GM19043 (cell line): ENCODE data around the gene C1QC.

Experiments
- ATAC-seq: cut with Tn5 transposase; IDR thresholded peaks from one replicate; pipeline ENCODE4 v1.9.1; 2021; ENCODE audit warnings: low read depth; ENCODE audit not compliant: unreplicated experiment

The C1QC gene

GRCh38 chr1:22618056-22618455, 25.4 kb upstream of the C1QC start:
- ATAC-seq = no peak

DNA sequence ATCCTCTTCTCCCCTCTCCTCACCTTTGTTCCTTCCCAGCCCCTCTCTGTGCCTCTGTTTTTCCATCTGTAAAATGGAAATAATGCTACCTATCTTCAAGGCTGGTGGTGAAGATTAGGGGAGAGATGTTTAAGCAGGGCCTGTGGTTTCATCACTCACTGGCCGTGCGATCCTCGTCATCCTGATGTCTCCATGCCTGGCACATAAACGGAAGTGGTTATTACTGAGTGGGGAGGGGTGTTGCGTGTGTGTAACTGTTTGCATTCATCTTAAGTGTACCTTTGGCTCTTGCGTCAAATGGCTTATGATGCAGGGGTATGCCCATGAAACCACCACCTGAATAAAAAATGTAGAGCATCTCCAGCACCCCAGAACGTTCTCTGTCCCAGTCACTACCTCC, 24.2 kb upstream of the C1QC start:
- ATAC-seq = no peak

DNA sequence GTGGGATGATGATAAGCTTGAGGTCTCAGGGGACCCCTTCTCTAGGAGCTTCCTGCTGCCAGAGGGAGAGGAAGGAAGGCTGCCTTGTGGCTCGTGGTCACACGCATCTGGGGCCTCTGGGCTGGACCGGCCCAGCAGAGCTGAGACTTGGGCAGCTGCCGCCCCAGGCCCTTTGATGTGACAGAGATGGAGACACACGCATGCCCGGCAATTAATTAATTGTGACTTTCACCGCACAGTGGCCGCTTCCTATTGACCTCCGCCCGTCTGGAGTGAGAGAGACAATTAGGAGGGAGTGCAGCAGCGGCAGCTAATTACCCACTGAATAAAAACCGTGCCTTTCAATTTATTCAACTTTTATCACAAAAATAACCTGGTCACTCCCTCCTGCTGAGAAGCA, 23.6 kb upstream of the C1QC start:
- no peak for ATAC-seq

GRCh38 chr1:22621761-22622160, 21.7 kb upstream of the C1QC start:
- no peak for ATAC-seq

DNA sequence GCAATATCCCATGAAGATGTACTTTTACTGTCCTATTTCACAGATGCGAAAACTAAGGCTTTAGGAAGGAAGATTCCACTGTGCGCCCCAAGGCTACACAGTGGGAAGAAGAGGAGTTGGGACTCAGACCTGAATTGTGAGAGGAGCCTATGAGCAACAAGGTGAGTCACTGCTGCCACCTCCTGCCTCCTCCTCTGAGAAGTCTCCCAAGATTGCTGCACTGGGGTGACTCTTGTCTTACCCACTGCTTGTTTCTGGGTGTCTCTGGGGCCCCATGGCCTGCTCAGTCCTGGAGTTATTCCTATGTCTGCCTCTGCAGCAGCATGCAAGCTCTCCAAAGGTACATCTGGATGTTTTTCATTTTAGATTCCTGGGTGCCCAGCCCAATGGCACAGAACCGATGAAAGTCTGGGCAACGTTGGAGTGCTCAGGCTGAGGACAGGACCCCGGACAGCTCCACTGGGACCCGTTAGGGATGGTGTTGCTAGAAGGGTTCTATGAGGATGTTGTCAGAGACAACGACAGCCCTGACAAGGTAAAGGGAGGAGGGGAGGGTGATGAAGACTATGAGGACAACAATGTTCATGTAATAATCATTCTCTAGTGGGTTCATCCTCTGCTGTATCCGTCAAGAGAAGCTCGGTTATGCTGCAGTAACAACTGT, 18.0 kb upstream of the C1QC start:
- ATAC-seq = no peak

DNA sequence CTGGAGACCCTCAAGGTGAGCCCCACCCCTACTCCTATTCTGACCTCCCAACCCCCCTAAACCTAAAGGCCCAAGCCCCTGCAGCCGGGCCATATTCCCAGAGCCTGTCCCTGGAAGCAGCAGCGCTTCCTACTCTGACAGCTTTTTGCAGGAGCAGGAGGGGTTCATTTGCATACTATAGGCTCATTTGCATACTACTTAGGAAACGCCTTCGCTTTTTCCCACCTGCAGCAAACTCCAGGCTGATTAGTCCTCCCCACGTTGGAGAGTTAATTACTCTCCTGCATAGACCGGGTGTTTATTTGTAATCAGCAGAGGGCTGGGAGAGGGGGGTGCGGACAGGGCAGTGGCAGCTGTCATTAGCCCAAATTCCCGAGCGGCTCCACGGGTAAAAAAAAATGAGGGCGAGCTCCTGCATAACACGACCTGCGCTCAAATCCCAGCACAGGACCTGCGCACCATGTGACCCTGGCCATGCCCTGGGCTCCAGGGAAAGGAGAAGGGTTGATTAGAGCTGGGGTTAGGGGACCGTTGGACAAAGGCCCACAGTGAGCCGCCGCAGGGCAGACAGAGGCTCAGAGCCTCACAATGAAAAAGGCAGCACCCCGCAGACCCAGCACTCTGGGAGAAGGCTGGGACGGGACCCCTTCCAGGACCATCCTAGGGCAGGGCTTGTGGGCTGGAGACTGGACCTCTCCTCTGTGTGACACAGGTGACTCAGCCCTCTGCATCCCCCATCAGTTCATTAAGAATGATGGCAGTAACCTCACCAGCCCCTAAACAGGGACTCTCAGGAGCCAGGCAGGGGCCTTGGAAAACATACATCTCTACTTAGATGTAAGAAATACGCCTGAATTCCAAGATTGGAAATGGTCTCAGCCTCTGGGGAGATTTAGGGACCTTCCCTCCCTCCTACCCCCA, 16.9 kb upstream of the C1QC start:
- no peak for ATAC-seq

DNA sequence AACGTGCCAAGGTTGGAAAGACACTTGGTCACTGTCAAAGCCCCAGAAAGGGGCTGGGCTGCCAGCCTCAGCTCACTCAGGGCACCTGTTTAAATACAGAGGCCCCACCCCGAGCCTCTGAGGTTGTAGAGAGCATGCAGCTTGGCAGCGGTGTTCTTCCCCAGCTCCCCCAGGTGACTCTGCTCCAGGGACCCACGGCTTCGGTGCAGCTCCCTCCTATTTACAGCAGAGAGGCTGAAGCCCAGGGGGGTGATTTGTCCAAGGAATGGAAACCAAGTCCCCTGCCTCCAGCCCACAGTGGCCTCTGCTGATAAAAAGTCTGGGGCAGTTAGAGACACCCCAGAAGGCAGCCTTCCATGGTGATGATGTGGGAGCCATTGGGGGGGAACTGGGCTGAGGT, 16.1 kb upstream of the C1QC start:
- no peak for ATAC-seq

GRCh38 chr1:22628698-22629444, 14.6 kb upstream of the C1QC start:
- no peak for ATAC-seq

- ATAC-seq = no peak
Observed at GRCh38 chr1:22629886-22630285, 13.5 kb upstream of the C1QC start.

DNA sequence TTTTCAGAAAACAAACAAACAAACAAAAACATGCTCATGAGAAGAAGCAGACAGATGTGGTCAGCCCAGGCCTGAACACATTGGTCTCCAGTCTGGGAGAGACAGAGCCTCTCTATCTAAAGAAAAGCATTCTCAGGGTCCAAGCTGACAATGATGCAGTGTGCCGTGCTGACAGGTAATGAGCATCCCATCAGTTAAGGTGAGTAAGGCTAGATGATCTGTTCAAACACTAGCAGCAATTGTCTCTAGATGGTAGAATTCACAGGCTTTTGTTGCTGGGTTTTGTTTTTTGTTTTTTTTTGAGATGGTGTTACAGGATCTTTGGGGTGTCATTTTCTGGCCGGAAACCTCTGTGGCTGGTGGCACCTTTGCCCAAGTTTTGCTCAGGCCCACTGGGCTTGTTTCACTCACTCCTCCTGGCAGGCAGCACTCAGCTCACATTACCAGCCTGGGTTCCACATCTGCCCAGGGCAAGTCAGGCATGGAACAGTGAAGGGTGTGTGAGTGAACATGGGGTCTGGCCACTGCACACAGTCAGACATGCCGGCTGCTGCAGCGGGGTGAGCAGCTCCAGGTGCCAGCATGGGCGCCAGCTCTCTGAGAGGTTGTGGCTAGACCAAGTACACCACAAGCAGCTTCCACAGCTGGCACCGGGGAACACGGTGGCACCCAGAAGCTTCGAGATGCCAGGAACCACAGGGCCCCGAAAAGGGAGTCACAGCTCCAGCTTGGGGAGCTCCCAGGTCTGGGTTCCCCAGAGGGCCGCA, 9.6 kb upstream of the C1QC start:
- ATAC-seq = no peak

GRCh38 chr1:22635436-22635835, 8.0 kb upstream of the C1QC start:
- ATAC-seq = no peak

DNA sequence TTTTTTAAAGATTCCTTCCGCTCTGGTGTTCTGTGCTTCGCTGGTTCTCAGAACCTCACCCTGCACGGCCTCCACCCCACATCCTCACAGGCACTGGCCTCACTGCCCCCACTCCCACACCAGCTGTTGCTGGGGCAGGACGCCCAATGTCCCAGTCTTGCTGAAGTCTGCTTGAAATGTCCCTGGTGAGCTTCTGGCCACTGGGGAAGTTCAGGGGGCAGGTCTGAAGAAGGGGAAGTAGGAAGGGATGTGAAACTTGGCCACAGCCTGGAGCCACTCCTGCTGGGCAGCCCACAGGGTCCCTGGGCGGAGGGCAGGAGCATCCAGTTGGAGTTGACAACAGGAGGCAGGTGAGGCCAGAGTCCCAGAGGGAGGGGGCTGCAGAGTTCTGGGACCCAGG, 7.1 kb upstream of the C1QC start, which contains the start of gene C1QA:
TSS of gene C1QA (plus strand) at position 276 of the 400 bp plus-strand sequence. CDS start 989 bp downstream, outside the sequence.
- ATAC-seq = no peak

GRCh38 chr1:22636927-22637326, 6.5 kb upstream of the C1QC start:
- ATAC-seq = no peak

- ATAC-seq = no peak
Observed at GRCh38 chr1:22637907-22638445, 5.5 kb upstream of the C1QC start.

GRCh38 chr1:22638476-22639234, 4.8 kb upstream of the C1QC start:
- no peak for ATAC-seq

DNA sequence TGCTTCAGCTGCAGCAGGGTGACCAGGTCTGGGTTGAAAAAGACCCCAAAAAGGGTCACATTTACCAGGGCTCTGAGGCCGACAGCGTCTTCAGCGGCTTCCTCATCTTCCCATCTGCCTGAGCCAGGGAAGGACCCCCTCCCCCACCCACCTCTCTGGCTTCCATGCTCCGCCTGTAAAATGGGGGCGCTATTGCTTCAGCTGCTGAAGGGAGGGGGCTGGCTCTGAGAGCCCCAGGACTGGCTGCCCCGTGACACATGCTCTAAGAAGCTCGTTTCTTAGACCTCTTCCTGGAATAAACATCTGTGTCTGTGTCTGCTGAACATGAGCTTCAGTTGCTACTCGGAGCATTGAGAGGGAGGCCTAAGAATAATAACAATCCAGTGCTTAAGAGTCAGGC, 4.1 kb upstream of the C1QC start:
- no peak for ATAC-seq

GRCh38 chr1:22641247-22641646, 2.2 kb upstream of the C1QC start:
- ATAC-seq = no peak

GRCh38 chr1:22641906-22642636, 1.4 kb upstream of the C1QC start:
- no peak for ATAC-seq

- ATAC-seq = no peak
Observed at GRCh38 chr1:22643928-22644327, 495 bp downstream of the C1QC start.
